22Rv1 (cell line): ENCODE data around the gene CLASP1.

Experiments
- ZFX ChIP-seq: fragments of 450-650 bp; IDR thresholded peaks from 2 replicates; pipeline ENCODE4 v1.6.1; 2017; ENCODE audit warnings: antibody characterized with exemption, borderline replicate concordance
- TF ChIP-seq, protein P1 (sequence below): fragments of 450-650 bp; IDR thresholded peaks from 2 replicates; pipeline ENCODE4 v1.5.1; 2017; ENCODE audit warnings: mild to moderate bottlenecking

DNA sequence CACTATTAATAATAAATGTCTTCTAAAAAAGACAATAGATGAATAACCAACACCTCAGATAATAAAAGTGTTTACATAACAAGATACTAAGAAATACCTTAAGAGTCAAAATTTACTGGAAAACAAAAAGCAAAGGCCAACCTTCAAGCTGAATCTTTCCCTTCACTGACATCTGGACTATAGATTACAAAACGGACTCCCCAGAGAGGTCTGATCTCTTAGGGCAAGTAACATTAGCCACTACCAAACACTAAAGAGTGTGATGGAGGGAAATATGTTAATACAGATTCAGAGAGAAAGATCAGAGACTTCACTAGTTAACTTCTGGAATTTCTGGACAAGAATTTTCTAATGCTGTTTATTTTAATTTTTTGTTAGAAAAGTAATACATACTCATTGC, 13.9 kb downstream of the CLASP1 start:
- TF ChIP-seq, protein P1, sequence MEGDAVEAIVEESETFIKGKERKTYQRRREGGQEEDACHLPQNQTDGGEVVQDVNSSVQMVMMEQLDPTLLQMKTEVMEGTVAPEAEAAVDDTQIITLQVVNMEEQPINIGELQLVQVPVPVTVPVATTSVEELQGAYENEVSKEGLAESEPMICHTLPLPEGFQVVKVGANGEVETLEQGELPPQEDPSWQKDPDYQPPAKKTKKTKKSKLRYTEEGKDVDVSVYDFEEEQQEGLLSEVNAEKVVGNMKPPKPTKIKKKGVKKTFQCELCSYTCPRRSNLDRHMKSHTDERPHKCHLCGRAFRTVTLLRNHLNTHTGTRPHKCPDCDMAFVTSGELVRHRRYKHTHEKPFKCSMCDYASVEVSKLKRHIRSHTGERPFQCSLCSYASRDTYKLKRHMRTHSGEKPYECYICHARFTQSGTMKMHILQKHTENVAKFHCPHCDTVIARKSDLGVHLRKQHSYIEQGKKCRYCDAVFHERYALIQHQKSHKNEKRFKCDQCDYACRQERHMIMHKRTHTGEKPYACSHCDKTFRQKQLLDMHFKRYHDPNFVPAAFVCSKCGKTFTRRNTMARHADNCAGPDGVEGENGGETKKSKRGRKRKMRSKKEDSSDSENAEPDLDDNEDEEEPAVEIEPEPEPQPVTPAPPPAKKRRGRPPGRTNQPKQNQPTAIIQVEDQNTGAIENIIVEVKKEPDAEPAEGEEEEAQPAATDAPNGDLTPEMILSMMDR, result no peak
- TF ChIP-seq ZFX, result no peak
